GM11168 (cell line): ENCODE data around the gene CYP21A2.
"Not testable (repeated sequence)": the region's sequence is repeated elsewhere in the genome, so short reads cannot be mapped to it uniquely, and the experiment has no call there.

Experiments used
- in situ Hi-C: fragments of 300-500 bp; cut with MboI; formaldehyde crosslinking; loops from one replicate; pipeline ENCODE4 v1.12.0; 2022; ENCODE audit warnings: low sequenced_read_pairs; ENCODE audit not compliant: unreplicated experiment

Gene CYP21A2

GRCh38 chr6:32037598-32038524 is at the start of gene CYP21A2:
CYP21A2 (plus strand) TSS chr6:32038415; CDS start chr6:32038423, 8 bp downstream.
- in situ Hi-C loops, result not testable (repeated sequence)

- in situ Hi-C loops, result not testable (repeated sequence)
These were observed 48.9 kb upstream of the CYP21A2 start for GRCh38 chr6:31989363-31989762.

GRCh38 chr6:31994421-31994820 is 43.8 kb upstream of the CYP21A2 start:
- in situ Hi-C loops, result not testable (repeated sequence)

GRCh38 chr6:31996385-31996784 is 41.8 kb upstream of the CYP21A2 start:
- in situ Hi-C loops, result not testable (repeated sequence)

- in situ Hi-C loops, result not testable (repeated sequence)
These were observed 35.5 kb upstream of the CYP21A2 start for GRCh38 chr6:32002546-32003268.

- in situ Hi-C loops, result not testable (repeated sequence)
These were observed 34.9 kb upstream of the CYP21A2 start for GRCh38 chr6:32003301-32003700.

GRCh38 chr6:32004393-32004792 is 33.8 kb upstream of the CYP21A2 start:
- in situ Hi-C loops, result not testable (repeated sequence)

- in situ Hi-C loops, result loop anchor here (5.0 kb wide), 1 partner anchor 37 kb away; no protein-coding TSS in a partner anchor
These were observed 33.2 kb upstream of the CYP21A2 start for GRCh38 chr6:32004864-32005537.

- in situ Hi-C loops, result loop anchor here (5.0 kb wide), 1 partner anchor 37 kb away; no protein-coding TSS in a partner anchor
These were observed 32.7 kb upstream of the CYP21A2 start for GRCh38 chr6:32005538-32005880.

- in situ Hi-C loops, result loop anchor here (5.0 kb wide), 1 partner anchor 36 kb away; no protein-coding TSS in a partner anchor
These were observed 32.2 kb upstream of the CYP21A2 start for GRCh38 chr6:32005991-32006529.

GRCh38 chr6:32007086-32007485 is 31.1 kb upstream of the CYP21A2 start:
- in situ Hi-C loops, result loop anchor here (5.0 kb wide), 1 partner anchor 35 kb away; no protein-coding TSS in a partner anchor

- in situ Hi-C loops, result loop anchor here (5.0 kb wide), 1 partner anchor 34 kb away; no protein-coding TSS in a partner anchor
These were observed 30.2 kb upstream of the CYP21A2 start for GRCh38 chr6:32008037-32008436.

GRCh38 chr6:32008616-32009015 is 29.6 kb upstream of the CYP21A2 start:
- in situ Hi-C loops, result loop anchor here (5.0 kb wide), 1 partner anchor 34 kb away; no protein-coding TSS in a partner anchor

GRCh38 chr6:32009537-32009936 is 28.7 kb upstream of the CYP21A2 start:
- in situ Hi-C loops, result loop anchor here (5.0 kb wide), 1 partner anchor 33 kb away; no protein-coding TSS in a partner anchor

GRCh38 chr6:32010856-32011530 is 27.2 kb upstream of the CYP21A2 start:
- in situ Hi-C loops, result not testable (repeated sequence)

- in situ Hi-C loops, result not testable (repeated sequence)
These were observed 25.1 kb upstream of the CYP21A2 start for GRCh38 chr6:32012941-32013617.

- in situ Hi-C loops, result not testable (repeated sequence)
These were observed 24.5 kb upstream of the CYP21A2 start for GRCh38 chr6:32013738-32014137.

GRCh38 chr6:32014547-32014946 is 23.7 kb upstream of the CYP21A2 start, which contains the start of gene C4B:
C4B (plus strand) TSS chr6:32014795; CDS start chr6:32014846, 51 bp downstream.
- in situ Hi-C loops, result not testable (repeated sequence)

GRCh38 chr6:32022100-32022499 is 16.1 kb upstream of the CYP21A2 start:
- in situ Hi-C loops, result not testable (repeated sequence)
